ENCODE measurements around the gene PGAP1. TPM values are rescaled to one million over a fixed set of nuclear protein-coding genes. Genes with fewer than 3 reads are reported as not detected.

Gene PGAP1
- total RNA-seq, 1 experiment from 2014 or later = 7.1 TPM

DNA sequence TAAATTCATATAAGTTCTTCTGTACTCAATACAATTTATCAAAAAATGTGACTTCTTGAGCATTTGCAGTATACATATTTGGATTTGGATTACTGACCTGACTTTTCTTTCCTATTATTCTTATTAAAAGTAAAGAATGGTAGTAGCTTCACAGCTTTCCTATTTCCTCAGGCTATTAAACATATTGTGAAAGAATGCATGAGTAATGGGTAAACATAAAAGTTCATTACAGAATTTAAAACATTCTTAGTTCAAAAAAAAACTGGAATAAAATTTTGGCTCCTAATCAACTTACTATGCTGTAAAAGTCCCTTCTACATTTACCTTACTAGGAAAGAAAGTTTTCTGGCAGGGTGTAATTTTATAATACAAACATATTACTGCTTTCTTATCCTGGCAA lies 90.1 kb downstream of the PGAP1 start:
- no peak overlapping the region for H3K4me3 ChIP-seq (replicated peaks in 1 of 2; ENCODE audit: low read depth in 1 of 2, low read length in 2 of 2)
- no peaks in the 10 kb centered on the region for H4K20me1 ChIP-seq (ENCODE audit: insufficient read depth)
- no peaks in the 10 kb centered on the region for H3K9me3 ChIP-seq (ENCODE audit: control insufficient read depth in 1 of 2, insufficient read depth in 1 of 2, low read depth in 1 of 2, low read length in 2 of 2)
- ChIA-PET POLR2A (no interaction called here), CTCF (no interaction called here), RAD21 (ENCODE audit: low non-redundant PET in 1 of 2, low total read pairs in 2 of 2, uncharacterized antibody in 2 of 2, unreplicated experiment in 2 of 2) (no interaction called here)
- no peak overlapping the region for H3K27ac ChIP-seq (ENCODE audit: low read depth, low read length)
- TF ChIP-seq ZNF274 (IDR thresholded peaks at IDR 0.05; ENCODE audit: low read depth, low read length) = no peak
- no peak for TF ChIP-seq CEBPB (IDR thresholded peaks at IDR 0.05; ENCODE audit: low read depth)
- TF ChIP-seq, protein P1, sequence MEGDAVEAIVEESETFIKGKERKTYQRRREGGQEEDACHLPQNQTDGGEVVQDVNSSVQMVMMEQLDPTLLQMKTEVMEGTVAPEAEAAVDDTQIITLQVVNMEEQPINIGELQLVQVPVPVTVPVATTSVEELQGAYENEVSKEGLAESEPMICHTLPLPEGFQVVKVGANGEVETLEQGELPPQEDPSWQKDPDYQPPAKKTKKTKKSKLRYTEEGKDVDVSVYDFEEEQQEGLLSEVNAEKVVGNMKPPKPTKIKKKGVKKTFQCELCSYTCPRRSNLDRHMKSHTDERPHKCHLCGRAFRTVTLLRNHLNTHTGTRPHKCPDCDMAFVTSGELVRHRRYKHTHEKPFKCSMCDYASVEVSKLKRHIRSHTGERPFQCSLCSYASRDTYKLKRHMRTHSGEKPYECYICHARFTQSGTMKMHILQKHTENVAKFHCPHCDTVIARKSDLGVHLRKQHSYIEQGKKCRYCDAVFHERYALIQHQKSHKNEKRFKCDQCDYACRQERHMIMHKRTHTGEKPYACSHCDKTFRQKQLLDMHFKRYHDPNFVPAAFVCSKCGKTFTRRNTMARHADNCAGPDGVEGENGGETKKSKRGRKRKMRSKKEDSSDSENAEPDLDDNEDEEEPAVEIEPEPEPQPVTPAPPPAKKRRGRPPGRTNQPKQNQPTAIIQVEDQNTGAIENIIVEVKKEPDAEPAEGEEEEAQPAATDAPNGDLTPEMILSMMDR (IDR thresholded peaks at IDR 0.05 in 2 of 3, conservative IDR thresholded peaks at IDR 0.05 in 1 of 3; ENCODE audit: borderline replicate concordance in 1 of 3, insufficient read depth in 1 of 3, low read depth in 2 of 3, low read length in 2 of 3) = no peak
- no peak for TF ChIP-seq FOSL1 (IDR thresholded peaks at IDR 0.05; ENCODE audit: low read depth)
- TF ChIP-seq, protein P2, sequence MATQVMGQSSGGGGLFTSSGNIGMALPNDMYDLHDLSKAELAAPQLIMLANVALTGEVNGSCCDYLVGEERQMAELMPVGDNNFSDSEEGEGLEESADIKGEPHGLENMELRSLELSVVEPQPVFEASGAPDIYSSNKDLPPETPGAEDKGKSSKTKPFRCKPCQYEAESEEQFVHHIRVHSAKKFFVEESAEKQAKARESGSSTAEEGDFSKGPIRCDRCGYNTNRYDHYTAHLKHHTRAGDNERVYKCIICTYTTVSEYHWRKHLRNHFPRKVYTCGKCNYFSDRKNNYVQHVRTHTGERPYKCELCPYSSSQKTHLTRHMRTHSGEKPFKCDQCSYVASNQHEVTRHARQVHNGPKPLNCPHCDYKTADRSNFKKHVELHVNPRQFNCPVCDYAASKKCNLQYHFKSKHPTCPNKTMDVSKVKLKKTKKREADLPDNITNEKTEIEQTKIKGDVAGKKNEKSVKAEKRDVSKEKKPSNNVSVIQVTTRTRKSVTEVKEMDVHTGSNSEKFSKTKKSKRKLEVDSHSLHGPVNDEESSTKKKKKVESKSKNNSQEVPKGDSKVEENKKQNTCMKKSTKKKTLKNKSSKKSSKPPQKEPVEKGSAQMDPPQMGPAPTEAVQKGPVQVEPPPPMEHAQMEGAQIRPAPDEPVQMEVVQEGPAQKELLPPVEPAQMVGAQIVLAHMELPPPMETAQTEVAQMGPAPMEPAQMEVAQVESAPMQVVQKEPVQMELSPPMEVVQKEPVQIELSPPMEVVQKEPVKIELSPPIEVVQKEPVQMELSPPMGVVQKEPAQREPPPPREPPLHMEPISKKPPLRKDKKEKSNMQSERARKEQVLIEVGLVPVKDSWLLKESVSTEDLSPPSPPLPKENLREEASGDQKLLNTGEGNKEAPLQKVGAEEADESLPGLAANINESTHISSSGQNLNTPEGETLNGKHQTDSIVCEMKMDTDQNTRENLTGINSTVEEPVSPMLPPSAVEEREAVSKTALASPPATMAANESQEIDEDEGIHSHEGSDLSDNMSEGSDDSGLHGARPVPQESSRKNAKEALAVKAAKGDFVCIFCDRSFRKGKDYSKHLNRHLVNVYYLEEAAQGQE (IDR thresholded peaks at IDR 0.05; ENCODE audit: low read depth) = no peak
- no peaks in the 10 kb centered on the region for H3K36me3 ChIP-seq (ENCODE audit: control insufficient read depth in 1 of 2, insufficient read depth in 2 of 2, low read length in 2 of 2)
- ATAC-seq (no peak), DNase-seq (ENCODE audit: low read depth, low spot score) (no peak)
- no peaks in the 10 kb centered on the region for H3K4me1 ChIP-seq (ENCODE audit: control insufficient read depth in 1 of 2, insufficient read depth in 2 of 2, low read length in 2 of 2)
- intact Hi-C loops (cut with micrococcal nuclease) = no loop called here
- H3K9me2 ChIP-seq (ENCODE audit: insufficient read depth) = no peaks in the 10 kb centered on the region
- no peak overlapping the region for H3K9ac ChIP-seq (ENCODE audit: low read length)
- H3K27me3 ChIP-seq (ENCODE audit: insufficient read depth, low read length) = no peaks in the 10 kb centered on the region
- no peak overlapping the region for H3K4me2 ChIP-seq (ENCODE audit: low read length)
- BruUV-seq (replicated peaks) = no TSS peak
- H2AFZ ChIP-seq (ENCODE audit: low read depth, low read length, poor library complexity, severe bottlenecking) = no peak overlapping the region
- H3K79me2 ChIP-seq (ENCODE audit: insufficient read depth, low read length) = no peaks in the 10 kb centered on the region
